ENCODE results near the gene HDAC4. TPM values are rescaled to one million over a fixed set of nuclear protein-coding genes. Genes with fewer than 3 reads are reported as not detected.

Gene HDAC4
- total RNA-seq, 1 experiment from 2014 or later = 44.4 TPM

DNA sequence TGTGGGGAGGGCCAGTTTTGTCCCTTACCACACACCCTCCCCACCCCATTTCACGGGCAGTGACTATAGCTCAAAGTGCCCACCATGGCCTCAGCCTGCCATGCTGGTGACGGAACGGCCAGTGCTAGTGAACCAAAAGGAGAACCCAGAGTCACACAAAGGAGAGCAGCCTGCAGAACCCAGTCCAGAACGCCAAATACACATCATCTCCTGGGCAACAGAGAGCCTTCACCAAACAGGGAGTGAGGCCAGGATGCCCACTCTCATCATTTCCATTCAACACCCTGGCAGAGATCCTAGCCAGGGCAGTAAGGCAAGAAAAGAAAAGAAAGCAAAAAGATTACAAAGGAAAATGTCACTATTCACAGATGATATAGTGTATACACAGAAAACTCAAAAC, 38.3 kb downstream of the HDAC4 start:
- ChIA-PET POLR2A (no interaction called here), CTCF (no interaction called here)
- Mint-ChIP-seq H3K4me3 (no peak overlapping the region), H3K36me3 (peaks cover 5% of the 10 kb centered on the region; the same call in 1 of the 2 replicates), H3K9me3 (no peaks in the 10 kb centered on the region), H3K4me1 (peaks cover 27% of the 10 kb centered on the region), H3K27me3 (ENCODE audit: low read depth) (no peaks in the 10 kb centered on the region), H3K27ac (no peak overlapping the region)
- ATAC-seq = no peak
- TF ChIP-seq FOXP1 (CRISPR knock-in tag; IDR thresholded peaks at IDR 0.05; ENCODE audit: borderline replicate concordance) (no peak), CBFB (CRISPR knock-in tag; IDR thresholded peaks at IDR 0.05; ENCODE audit: low read depth) (no peak), SMAD3 (CRISPR knock-in tag; IDR thresholded peaks at IDR 0.05; ENCODE audit: borderline replicate concordance) (no peak), SP1 (CRISPR knock-in tag; conservative IDR thresholded peaks at IDR 0.05) (no peak), FOXJ3 (CRISPR knock-in tag; IDR thresholded peaks at IDR 0.05; ENCODE audit: borderline replicate concordance) (no peak), TP53 (CRISPR knock-in tag; IDR thresholded peaks at IDR 0.05) (no peak), FOXK1 (CRISPR knock-in tag; IDR thresholded peaks at IDR 0.05) (no peak), NFYB (CRISPR knock-in tag; conservative IDR thresholded peaks at IDR 0.05; ENCODE audit: low read depth) (no peak), RELA (CRISPR knock-in tag; IDR thresholded peaks at IDR 0.05; ENCODE audit: borderline replicate concordance) (no peak), ZNF138 (CRISPR knock-in tag; conservative IDR thresholded peaks at IDR 0.05) (no peak), ZNF121 (CRISPR knock-in tag; IDR thresholded peaks at IDR 0.05) (no peak), ETV6 (CRISPR knock-in tag; IDR thresholded peaks at IDR 0.05) (no peak), TCF7 (CRISPR knock-in tag; IDR thresholded peaks at IDR 0.05; ENCODE audit: low read depth) (no peak), TEAD1 (CRISPR knock-in tag; IDR thresholded peaks at IDR 0.05) (no peak)
- TF ChIP-seq, protein P1, sequence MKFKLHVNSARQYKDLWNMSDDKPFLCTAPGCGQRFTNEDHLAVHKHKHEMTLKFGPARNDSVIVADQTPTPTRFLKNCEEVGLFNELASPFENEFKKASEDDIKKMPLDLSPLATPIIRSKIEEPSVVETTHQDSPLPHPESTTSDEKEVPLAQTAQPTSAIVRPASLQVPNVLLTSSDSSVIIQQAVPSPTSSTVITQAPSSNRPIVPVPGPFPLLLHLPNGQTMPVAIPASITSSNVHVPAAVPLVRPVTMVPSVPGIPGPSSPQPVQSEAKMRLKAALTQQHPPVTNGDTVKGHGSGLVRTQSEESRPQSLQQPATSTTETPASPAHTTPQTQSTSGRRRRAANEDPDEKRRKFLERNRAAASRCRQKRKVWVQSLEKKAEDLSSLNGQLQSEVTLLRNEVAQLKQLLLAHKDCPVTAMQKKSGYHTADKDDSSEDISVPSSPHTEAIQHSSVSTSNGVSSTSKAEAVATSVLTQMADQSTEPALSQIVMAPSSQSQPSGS (CRISPR knock-in tag; IDR thresholded peaks at IDR 0.05; ENCODE audit: borderline replicate concordance, low read depth) = no peak
- TF ChIP-seq, protein P2, sequence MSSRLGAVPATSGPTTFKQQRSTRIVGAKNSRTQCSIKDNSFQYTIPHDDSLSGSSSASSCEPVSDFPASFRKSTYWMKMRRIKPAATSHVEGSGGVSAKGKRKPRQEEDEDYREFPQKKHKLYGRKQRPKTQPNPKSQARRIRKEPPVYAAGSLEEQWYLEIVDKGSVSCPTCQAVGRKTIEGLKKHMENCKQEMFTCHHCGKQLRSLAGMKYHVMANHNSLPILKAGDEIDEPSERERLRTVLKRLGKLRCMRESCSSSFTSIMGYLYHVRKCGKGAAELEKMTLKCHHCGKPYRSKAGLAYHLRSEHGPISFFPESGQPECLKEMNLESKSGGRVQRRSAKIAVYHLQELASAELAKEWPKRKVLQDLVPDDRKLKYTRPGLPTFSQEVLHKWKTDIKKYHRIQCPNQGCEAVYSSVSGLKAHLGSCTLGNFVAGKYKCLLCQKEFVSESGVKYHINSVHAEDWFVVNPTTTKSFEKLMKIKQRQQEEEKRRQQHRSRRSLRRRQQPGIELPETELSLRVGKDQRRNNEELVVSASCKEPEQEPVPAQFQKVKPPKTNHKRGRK (CRISPR knock-in tag; IDR thresholded peaks at IDR 0.05; ENCODE audit: borderline replicate concordance) = no peak
- TF ChIP-seq, protein P3, sequence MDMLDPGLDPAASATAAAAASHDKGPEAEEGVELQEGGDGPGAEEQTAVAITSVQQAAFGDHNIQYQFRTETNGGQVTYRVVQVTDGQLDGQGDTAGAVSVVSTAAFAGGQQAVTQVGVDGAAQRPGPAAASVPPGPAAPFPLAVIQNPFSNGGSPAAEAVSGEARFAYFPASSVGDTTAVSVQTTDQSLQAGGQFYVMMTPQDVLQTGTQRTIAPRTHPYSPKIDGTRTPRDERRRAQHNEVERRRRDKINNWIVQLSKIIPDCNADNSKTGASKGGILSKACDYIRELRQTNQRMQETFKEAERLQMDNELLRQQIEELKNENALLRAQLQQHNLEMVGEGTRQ (CRISPR knock-in tag; IDR thresholded peaks at IDR 0.05) = no peak
- TF ChIP-seq, protein P4, sequence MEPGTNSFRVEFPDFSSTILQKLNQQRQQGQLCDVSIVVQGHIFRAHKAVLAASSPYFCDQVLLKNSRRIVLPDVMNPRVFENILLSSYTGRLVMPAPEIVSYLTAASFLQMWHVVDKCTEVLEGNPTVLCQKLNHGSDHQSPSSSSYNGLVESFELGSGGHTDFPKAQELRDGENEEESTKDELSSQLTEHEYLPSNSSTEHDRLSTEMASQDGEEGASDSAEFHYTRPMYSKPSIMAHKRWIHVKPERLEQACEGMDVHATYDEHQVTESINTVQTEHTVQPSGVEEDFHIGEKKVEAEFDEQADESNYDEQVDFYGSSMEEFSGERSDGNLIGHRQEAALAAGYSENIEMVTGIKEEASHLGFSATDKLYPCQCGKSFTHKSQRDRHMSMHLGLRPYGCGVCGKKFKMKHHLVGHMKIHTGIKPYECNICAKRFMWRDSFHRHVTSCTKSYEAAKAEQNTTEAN (CRISPR knock-in tag; IDR thresholded peaks at IDR 0.05) = no peak
- no peak for DNase-seq (ENCODE audit: low spot score)

DNA sequence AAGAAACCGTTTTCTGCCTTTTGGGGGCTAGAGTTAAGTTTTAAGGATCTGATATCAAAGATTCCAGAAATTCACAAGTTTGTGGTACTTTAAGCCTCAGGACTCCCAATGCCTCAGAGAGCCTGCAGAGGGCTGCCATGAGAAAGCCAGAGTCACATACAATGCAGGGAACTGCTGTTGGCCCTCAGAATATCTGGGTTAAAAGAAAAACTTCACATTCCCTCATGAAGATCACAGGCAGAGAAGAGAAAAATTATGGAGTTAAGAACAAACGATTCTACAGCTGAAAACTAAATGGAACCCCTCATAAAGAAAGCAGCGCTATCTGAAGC, 39.5 kb downstream of the HDAC4 start:
- POLR2A ChIA-PET = no interaction called here
- H3K27ac Mint-ChIP-seq = peak overlapping the region; percentile 30; the same call in 1 of the 2 replicates
- peak; percentile 77 for ATAC-seq
- TF ChIP-seq, protein P5, sequence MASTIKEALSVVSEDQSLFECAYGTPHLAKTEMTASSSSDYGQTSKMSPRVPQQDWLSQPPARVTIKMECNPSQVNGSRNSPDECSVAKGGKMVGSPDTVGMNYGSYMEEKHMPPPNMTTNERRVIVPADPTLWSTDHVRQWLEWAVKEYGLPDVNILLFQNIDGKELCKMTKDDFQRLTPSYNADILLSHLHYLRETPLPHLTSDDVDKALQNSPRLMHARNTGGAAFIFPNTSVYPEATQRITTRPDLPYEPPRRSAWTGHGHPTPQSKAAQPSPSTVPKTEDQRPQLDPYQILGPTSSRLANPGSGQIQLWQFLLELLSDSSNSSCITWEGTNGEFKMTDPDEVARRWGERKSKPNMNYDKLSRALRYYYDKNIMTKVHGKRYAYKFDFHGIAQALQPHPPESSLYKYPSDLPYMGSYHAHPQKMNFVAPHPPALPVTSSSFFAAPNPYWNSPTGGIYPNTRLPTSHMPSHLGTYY (CRISPR knock-in tag; IDR thresholded peaks at IDR 0.05) = no peak
- TF ChIP-seq NR3C1 (CRISPR knock-in tag; conservative IDR thresholded peaks at IDR 0.05; ENCODE audit: low read depth) (no peak), NFATC4 (CRISPR knock-in tag; IDR thresholded peaks at IDR 0.05) (no peak), MYBL2 (CRISPR knock-in tag; IDR thresholded peaks at IDR 0.05) (no peak), ELF4 (CRISPR knock-in tag; IDR thresholded peaks at IDR 0.05; ENCODE audit: low read depth) (no peak), MXD4 (CRISPR knock-in tag; IDR thresholded peaks at IDR 0.05; ENCODE audit: borderline replicate concordance) (no peak), NR1H2 (CRISPR knock-in tag; IDR thresholded peaks at IDR 0.05) (no peak)
- TF ChIP-seq, protein P4 (CRISPR knock-in tag; IDR thresholded peaks at IDR 0.05) = no peak
- TF ChIP-seq, protein P6, sequence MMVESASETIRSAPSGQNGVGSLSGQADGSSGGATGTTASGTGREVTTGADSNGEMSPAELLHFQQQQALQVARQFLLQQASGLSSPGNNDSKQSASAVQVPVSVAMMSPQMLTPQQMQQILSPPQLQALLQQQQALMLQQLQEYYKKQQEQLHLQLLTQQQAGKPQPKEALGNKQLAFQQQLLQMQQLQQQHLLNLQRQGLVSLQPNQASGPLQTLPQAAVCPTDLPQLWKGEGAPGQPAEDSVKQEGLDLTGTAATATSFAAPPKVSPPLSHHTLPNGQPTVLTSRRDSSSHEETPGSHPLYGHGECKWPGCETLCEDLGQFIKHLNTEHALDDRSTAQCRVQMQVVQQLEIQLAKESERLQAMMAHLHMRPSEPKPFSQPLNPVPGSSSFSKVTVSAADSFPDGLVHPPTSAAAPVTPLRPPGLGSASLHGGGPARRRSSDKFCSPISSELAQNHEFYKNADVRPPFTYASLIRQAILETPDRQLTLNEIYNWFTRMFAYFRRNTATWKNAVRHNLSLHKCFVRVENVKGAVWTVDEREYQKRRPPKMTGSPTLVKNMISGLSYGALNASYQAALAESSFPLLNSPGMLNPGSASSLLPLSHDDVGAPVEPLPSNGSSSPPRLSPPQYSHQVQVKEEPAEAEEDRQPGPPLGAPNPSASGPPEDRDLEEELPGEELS (CRISPR knock-in tag; IDR thresholded peaks at IDR 0.05) = no peak
- TF ChIP-seq, protein P7, sequence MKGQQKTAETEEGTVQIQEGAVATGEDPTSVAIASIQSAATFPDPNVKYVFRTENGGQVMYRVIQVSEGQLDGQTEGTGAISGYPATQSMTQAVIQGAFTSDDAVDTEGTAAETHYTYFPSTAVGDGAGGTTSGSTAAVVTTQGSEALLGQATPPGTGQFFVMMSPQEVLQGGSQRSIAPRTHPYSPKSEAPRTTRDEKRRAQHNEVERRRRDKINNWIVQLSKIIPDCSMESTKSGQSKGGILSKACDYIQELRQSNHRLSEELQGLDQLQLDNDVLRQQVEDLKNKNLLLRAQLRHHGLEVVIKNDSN (CRISPR knock-in tag; IDR thresholded peaks at IDR 0.05) = no peak

More for the DNA sequence above, 39.5 kb downstream of the HDAC4 start:
- no peak for DNase-seq (ENCODE audit: low spot score)
- H3K36me3 Mint-ChIP-seq = peaks cover 5% of the 10 kb centered on the region; the same call in 1 of the 2 replicates
- no peaks in the 10 kb centered on the region for H3K27me3 Mint-ChIP-seq (ENCODE audit: low read depth)
- CTCF ChIA-PET = no interaction called here
- H3K9me3 Mint-ChIP-seq = 0 out of 2 replicates have a peak, but pooled peaks cover 6% of the 10 kb centered on the region
- peaks cover 27% of the 10 kb centered on the region for H3K4me1 Mint-ChIP-seq
- no peak overlapping the region for H3K4me3 Mint-ChIP-seq

All from WTC11 (cell line).